GM13977 (cell line): ENCODE results near the gene EFCAB11.

Source experiments
- DNase-seq: peaks from one replicate; pipeline ENCODE4 v3.0.0; 2012; ENCODE audit warnings: low spot score
- in situ Hi-C: fragments of 300-500 bp; cut with MboI; formaldehyde crosslinking; loops from one replicate; pipeline ENCODE4 v1.12.0; 2022; ENCODE audit warnings: low sequenced_read_pairs, low pct_unique_long_range_greater_than_20kb, mixed read lengths, inconsistent platforms; ENCODE audit not compliant: unreplicated experiment
- TF ChIP-seq, protein P1 (sequence below): IDR thresholded peaks from 2 replicates; pipeline ENCODE4 v1.5.1; 2012; ENCODE audit warnings: mild to moderate bottlenecking, control low read depth; ENCODE audit not compliant: insufficient read depth; ENCODE audit errors: extremely low read depth, missing control alignments

Gene EFCAB11

DNA sequence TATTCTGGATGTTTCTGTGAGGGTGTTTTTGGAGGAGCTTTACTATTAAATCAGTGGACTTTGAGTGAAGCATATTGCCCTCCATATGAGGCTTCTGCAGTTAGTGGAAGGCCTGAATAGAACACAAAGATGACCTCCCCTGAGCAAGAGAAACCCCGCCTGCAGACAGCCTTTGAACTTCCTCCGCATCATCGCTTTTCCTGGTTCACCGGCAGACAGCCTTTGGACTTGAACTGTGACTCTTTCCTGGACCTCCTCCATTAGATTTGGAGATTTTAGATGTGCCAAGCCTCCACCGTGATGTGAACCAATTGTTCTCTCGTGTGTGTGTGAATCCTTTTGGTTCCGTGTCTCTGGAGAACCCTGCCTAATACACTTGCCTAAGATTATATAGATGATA, 208.4 kb downstream of the EFCAB11 start:
- TF ChIP-seq, protein P1, sequence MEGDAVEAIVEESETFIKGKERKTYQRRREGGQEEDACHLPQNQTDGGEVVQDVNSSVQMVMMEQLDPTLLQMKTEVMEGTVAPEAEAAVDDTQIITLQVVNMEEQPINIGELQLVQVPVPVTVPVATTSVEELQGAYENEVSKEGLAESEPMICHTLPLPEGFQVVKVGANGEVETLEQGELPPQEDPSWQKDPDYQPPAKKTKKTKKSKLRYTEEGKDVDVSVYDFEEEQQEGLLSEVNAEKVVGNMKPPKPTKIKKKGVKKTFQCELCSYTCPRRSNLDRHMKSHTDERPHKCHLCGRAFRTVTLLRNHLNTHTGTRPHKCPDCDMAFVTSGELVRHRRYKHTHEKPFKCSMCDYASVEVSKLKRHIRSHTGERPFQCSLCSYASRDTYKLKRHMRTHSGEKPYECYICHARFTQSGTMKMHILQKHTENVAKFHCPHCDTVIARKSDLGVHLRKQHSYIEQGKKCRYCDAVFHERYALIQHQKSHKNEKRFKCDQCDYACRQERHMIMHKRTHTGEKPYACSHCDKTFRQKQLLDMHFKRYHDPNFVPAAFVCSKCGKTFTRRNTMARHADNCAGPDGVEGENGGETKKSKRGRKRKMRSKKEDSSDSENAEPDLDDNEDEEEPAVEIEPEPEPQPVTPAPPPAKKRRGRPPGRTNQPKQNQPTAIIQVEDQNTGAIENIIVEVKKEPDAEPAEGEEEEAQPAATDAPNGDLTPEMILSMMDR = no peak
- in situ Hi-C loops = no loop called here
- DNase-seq = no peak
